GM12873 (cell line): Measurements from ENCODE around the gene NPIPB6.
A peak's percentile ranks its signal among the peaks of the same experiment; 100 is the strongest.

ENCODE experiments used
- CTCF ChIP-seq: IDR thresholded peaks from 2 replicates; pipeline ENCODE4 v1.5.1; 2012; ENCODE audit warnings: low read depth, mild to moderate bottlenecking, moderate library complexity, low read length, control low read depth; ENCODE audit not compliant: insufficient read depth; ENCODE audit errors: missing control alignments

Gene NPIPB6

GRCh38 chr16:28320741-28321140 lies 42.6 kb downstream of the NPIPB6 start:
- no peak for TF ChIP-seq CTCF

GRCh38 chr16:28320023-28320561 lies 43.2 kb downstream of the NPIPB6 start:
- no peak for TF ChIP-seq CTCF

- TF ChIP-seq CTCF: no peak
Observed at GRCh38 chr16:28319476-28320022, 43.8 kb downstream of the NPIPB6 start.

- TF ChIP-seq CTCF: no peak
Observed at GRCh38 chr16:28318042-28318744, 45.1 kb downstream of the NPIPB6 start.

GRCh38 chr16:28317040-28317880 lies 46.0 kb downstream of the NPIPB6 start:
- peak; percentile 90 for TF ChIP-seq CTCF

- no peak for TF ChIP-seq CTCF
Observed at GRCh38 chr16:28316054-28316453, 47.3 kb downstream of the NPIPB6 start.

GRCh38 chr16:28313587-28313986 lies 49.7 kb downstream of the NPIPB6 start:
- TF ChIP-seq CTCF: no peak
